ENCODE measurements around the gene DCANP1. TPM values are rescaled to one million over a fixed set of nuclear protein-coding genes. Genes with fewer than 3 reads are reported as not detected.
A peak's percentile ranks its signal among the peaks of the same experiment; 100 is the strongest.

Gene DCANP1
- total and polyA plus RNA-seq, 9 of the 15 experiments (the other 6 are each of a cell fraction or from before 2014, with no cell fraction given): not detected

- TF ChIP-seq E2F1 (CRISPR knock-in tag; IDR thresholded peaks at IDR 0.05) (no peak), ZNF75A (CRISPR knock-in tag; IDR thresholded peaks at IDR 0.05) (no peak), HEY1 (CRISPR knock-in tag; IDR thresholded peaks at IDR 0.05; ENCODE audit: borderline replicate concordance) (no peak), ZKSCAN1 (IDR thresholded peaks at IDR 0.05; ENCODE audit: low read depth, low read length) (0 out of 2 replicates have a peak, but pooled peaks have one; percentile 14), U2AF1 (optimal IDR thresholded peaks at IDR 0.05; ENCODE audit: low read depth, low read length) (no peak), TBP (optimal IDR thresholded peaks at IDR 0.05; ENCODE audit: low read depth, low read length) (no peak), TEAD4 (IDR thresholded peaks at IDR 0.05; ENCODE audit: low read length) (peak; percentile 76), TEAD4 (CRISPR knock-in tag; IDR thresholded peaks at IDR 0.05; ENCODE audit: borderline replicate concordance) (no peak), RBM17 (IDR thresholded peaks at IDR 0.05; ENCODE audit: borderline replicate concordance, low read depth, low read length) (no peak), HMG20A (CRISPR knock-in tag; conservative IDR thresholded peaks at IDR 0.05) (no peak), RAD51 (IDR thresholded peaks at IDR 0.05; ENCODE audit: borderline replicate concordance, low read depth) (no peak), CBFA2T2 (conservative IDR thresholded peaks at IDR 0.05) (peak; percentile 71), MCM5 (IDR thresholded peaks at IDR 0.05; ENCODE audit: low read depth) (no peak), ARID3A (IDR thresholded peaks at IDR 0.05; ENCODE audit: borderline replicate concordance, low read depth, low read length) (no peak), BCOR (IDR thresholded peaks at IDR 0.05) (0 out of 2 replicates have a peak, but pooled peaks have one; percentile 11), ATF3 (IDR thresholded peaks at IDR 0.05) (no peak), ATF3 (CRISPR knock-in tag; conservative IDR thresholded peaks at IDR 0.05) (no peak), POLR2B (IDR thresholded peaks at IDR 0.05; ENCODE audit: low read depth, partially characterized antibody) (no peak), ZNF586 (CRISPR knock-in tag; conservative IDR thresholded peaks at IDR 0.05) (no peak), ETV6 (IDR thresholded peaks at IDR 0.05; ENCODE audit: borderline replicate concordance in 1 of 2, low read depth in 2 of 2, low read length in 1 of 2) (peak; percentile 58 to 95; a peak in 2 of 4 replicates), ETV6 (CRISPR knock-in tag; IDR thresholded peaks at IDR 0.05; ENCODE audit: borderline replicate concordance) (no peak), ETV5 (CRISPR knock-in tag; IDR thresholded peaks at IDR 0.05; ENCODE audit: low read depth) (peak; percentile 78), ZNF165 (CRISPR knock-in tag; IDR thresholded peaks at IDR 0.05; ENCODE audit: borderline replicate concordance) (no peak), FOS (IDR thresholded peaks at IDR 0.05; ENCODE audit: extremely low read depth, insufficient read length) (no peak), FOXM1 (IDR thresholded peaks at IDR 0.05; ENCODE audit: low read depth) (no peak), FOXM1 (CRISPR knock-in tag; IDR thresholded peaks at IDR 0.05; ENCODE audit: low read depth) (no peak), ZNF785 (CRISPR knock-in tag; IDR thresholded peaks at IDR 0.05) (no peak), PHB (CRISPR knock-in tag; IDR thresholded peaks at IDR 0.05) (no peak)
Measured at GRCh38 chr5:135481387-135481786, 34.2 kb upstream of the DCANP1 start (continued).
